BJ (cell line): ENCODE measurements around the gene SFRP5. TPM values are rescaled to one million over a fixed set of nuclear protein-coding genes. Genes with fewer than 3 reads are reported as not detected.

ENCODE experiments used
- CTCF ChIA-PET: fragments of 350-600 bp; formaldehyde crosslinking; extraction: SDS; loops from one replicate; lab custom pipeline; 2021; ENCODE audit warnings: antibody characterized with exemption, inconsistent platforms; lab: Yijun Ruan, JAX
- POLR2A ChIA-PET: fragments of 300-600 bp; sonication (Branson Sonifier 250); formaldehyde crosslinking; extraction: SDS; loops from one replicate; lab custom pipeline; 2021; ENCODE audit warnings: antibody characterized with exemption; lab: Charles Lee
- DNase-seq: peaks from one replicate; pipeline ENCODE4 v3.0.0-alpha.2; 2011; ENCODE audit warnings: low read depth
- H3K27me3 ChIP-seq: 2 replicates; pipeline ENCODE4 v1.6.0; 2011; ENCODE audit warnings: low read length; ENCODE audit not compliant: control insufficient read depth, insufficient read depth
- H3K36me3 ChIP-seq: 2 replicates; pipeline ENCODE4 v1.5.1; 2011; ENCODE audit warnings: low read length; ENCODE audit not compliant: control insufficient read depth, insufficient read depth
- H3K4me3 ChIP-seq: 2 replicates; pipeline ENCODE4 v1.5.1; 2011; ENCODE audit warnings: low read depth, mild to moderate bottlenecking, control low read depth, low read length
- CTCF ChIP-seq: IDR thresholded peaks from 2 replicates; pipeline ENCODE4 v1.5.1; 2011; ENCODE audit warnings: low read depth, mild to moderate bottlenecking, control low read depth, inconsistent platforms, low read length, moderate library complexity; ENCODE audit not compliant: insufficient read depth
- polyA plus RNA-seq: library from polyadenylated mRNA; depleted of rRNA; stranded (reverse); fragments of >200 nt; gene quantifications from 2 replicates; pipeline ENCODE4 v1.2.3, GENCODE V29; 2011

The SFRP5 gene
- polyA plus RNA-seq, 1 experiment = not detected

GRCh38 chr10:97763411-97763810 lies 8.4 kb downstream of the SFRP5 start:
- no peaks in the 10 kb centered on the region; the same call in 1 of the 2 replicates for H3K27me3 ChIP-seq
- TF ChIP-seq CTCF = no peak
- ChIA-PET POLR2A (no interaction called here), CTCF (interaction anchor here (0.8 to 3.4 kb wide), 6 partner anchors 9 to 278 kb away, joined by 3 to 12 read pairs (median 5); no protein-coding TSS in a partner anchor)
- H3K36me3 ChIP-seq = peaks cover 17% of the 10 kb centered on the region
- DNase-seq = no peak
- H3K4me3 ChIP-seq = no peak overlapping the region

GRCh38 chr10:97762816-97763215 lies 9.0 kb downstream of the SFRP5 start:
- peaks cover 17% of the 10 kb centered on the region for H3K36me3 ChIP-seq
- H3K4me3 ChIP-seq = no peak overlapping the region
- ChIA-PET POLR2A (no interaction called here), CTCF (interaction anchor here (0.8 to 3.4 kb wide), 8 partner anchors 10 to 278 kb away, joined by 3 to 12 read pairs (median 4); no protein-coding TSS in a partner anchor)
- H3K27me3 ChIP-seq = no peaks in the 10 kb centered on the region; the same call in 1 of the 2 replicates
- no peak for TF ChIP-seq CTCF
- no peak for DNase-seq

GRCh38 chr10:97762056-97762455 lies 9.7 kb downstream of the SFRP5 start:
- ChIA-PET CTCF (interaction anchor here (0.6 to 3.4 kb wide), 9 partner anchors 10 to 279 kb away, joined by 3 to 12 read pairs (median 4); no protein-coding TSS in a partner anchor), POLR2A (no interaction called here)
- no peaks in the 10 kb centered on the region for H3K27me3 ChIP-seq
- DNase-seq = no peak
- TF ChIP-seq CTCF = no peak
- H3K4me3 ChIP-seq = no peak overlapping the region
- peaks cover 23% of the 10 kb centered on the region for H3K36me3 ChIP-seq

- CTCF ChIA-PET = interaction anchor here (0.6 to 3.4 kb wide), 6 partner anchors 10 to 308 kb away, joined by 3 to 12 read pairs (median 5); no protein-coding TSS in a partner anchor
- Histone ChIP-seq H3K27me3 (no peaks in the 10 kb centered on the region), H3K36me3 (peaks cover 26% of the 10 kb centered on the region), H3K4me3 (no peak overlapping the region)
- no peak for DNase-seq
- TF ChIP-seq CTCF = no peak
- POLR2A ChIA-PET = no interaction called here
Observed at GRCh38 chr10:97761331-97761865, 10.4 kb downstream of the SFRP5 start.

GRCh38 chr10:97760461-97761257 lies 11.1 kb downstream of the SFRP5 start:
- Histone ChIP-seq H3K36me3 (peaks cover 31% of the 10 kb centered on the region), H3K27me3 (no peaks in the 10 kb centered on the region), H3K4me3 (no peak overlapping the region)
- DNase-seq = no peak
- TF ChIP-seq CTCF = no peak
- POLR2A ChIA-PET = no interaction called here
- CTCF ChIA-PET = interaction anchor here (0.6 to 2.4 kb wide), 11 partner anchors 7 to 308 kb away, joined by 3 to 10 read pairs (median 4); no protein-coding TSS in a partner anchor
